M059J (cell line): ENCODE data around the gene ATXN1L. TPM values are rescaled to one million over a fixed set of nuclear protein-coding genes. Genes with fewer than 3 reads are reported as not detected.
"Not testable (repeated sequence)": the region's sequence is repeated elsewhere in the genome, so short reads cannot be mapped to it uniquely, and the experiment has no call there.

Experiments used
- DNase-seq: peaks from one replicate; pipeline ENCODE4 v3.0.0-alpha.2; 2012; ENCODE audit warnings: low read depth
- total RNA-seq: library from RNA; depleted of rRNA; stranded (reverse); fragments of >200 nt; shearing (Covaris generic); gene quantifications from 2 replicates; pipeline ENCODE4 v1.2.3, GENCODE V29; 2014

The ATXN1L gene
- total RNA-seq, 1 experiment from 2014 or later = 15.0 TPM

DNA sequence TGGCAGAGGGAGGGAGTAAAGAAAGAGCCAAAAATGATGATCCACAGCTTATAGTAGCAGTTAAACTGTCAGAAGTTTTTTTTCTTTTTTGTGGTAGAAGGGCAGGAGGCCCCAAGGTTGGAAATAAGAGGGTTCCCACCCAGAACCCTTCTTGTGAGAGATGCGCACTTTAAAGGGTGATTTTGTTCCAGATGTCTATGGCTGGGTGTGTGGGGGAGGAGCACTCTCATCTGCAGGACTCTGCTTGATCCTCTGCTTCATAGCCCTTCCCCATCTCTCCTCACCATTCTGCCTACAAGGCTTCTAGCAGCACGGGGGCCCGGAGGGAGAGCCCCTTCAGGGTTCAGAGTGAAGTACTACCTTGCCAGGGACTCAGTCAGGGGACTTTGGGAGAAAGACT is 6.4 kb downstream of the ATXN1L start:
- no peak for DNase-seq

DNA sequence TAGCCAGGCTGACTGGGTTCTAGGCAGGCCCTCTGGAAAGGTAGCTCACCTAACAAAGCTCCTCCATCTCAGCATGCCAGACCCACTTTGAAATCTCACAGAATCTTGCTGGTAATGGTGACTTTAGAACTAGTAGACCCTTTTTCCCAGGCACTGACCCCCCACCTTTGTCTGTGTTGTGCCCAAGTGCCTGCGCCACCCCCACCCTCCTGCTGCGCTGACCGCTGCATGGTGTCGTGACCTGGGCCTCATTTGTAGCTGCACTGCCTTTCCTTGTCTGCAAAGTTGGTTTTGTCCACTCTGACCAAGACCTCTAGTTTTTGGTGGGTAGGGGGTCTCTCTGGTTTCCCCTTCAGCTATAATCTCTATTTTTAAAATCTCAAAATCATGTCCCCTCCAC is 6.8 kb downstream of the ATXN1L start:
- no peak for DNase-seq

DNA sequence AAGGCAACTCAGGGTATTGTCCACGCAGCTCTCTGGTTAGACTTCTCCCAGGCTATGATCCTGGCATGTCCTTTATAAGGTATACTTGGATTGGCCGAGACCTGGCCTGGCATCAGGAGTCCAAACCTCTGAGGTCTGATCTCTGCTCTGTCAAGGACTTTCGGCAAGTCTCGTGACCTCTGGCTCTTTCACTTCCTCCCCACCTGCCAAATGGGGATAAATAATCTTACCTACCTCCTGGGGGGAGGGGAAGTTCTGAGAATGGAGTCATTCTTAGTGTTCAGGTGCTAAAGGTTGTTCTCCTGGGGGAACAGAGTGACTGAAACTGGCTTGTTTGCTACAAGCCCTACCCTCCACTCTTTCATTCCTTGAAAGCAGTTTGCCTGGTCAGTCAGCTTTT is 7.6 kb downstream of the ATXN1L start:
- DNase-seq = no peak

DNA sequence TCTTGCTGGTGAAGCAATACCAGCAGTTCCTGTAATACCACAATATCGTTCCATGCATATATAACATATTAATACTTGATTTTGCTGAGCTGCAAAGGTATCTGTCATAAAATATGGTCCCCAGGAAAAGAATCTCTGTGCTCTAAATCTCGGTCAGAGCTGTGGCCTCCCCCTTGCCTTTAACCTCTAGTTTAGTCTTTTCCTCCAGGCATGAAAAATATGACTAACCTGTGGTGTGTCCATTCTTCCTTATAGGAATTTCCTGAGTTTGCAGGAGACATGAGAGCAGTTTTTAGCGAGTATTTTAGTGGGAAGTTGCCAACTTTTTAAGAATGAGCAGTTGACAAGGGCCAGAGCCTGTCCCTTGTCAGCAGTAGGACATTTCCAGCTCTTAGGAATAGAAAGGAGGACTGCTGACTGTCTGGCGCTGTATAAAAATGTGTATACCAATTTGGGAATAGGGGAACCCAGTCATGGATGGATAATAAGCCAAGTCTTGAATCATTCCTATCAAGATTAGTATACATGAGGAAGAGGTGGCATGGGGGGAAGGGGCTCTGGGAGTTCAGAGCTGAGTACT is 8.7 kb downstream of the ATXN1L start:
- DNase-seq = peak; percentile 68

DNA sequence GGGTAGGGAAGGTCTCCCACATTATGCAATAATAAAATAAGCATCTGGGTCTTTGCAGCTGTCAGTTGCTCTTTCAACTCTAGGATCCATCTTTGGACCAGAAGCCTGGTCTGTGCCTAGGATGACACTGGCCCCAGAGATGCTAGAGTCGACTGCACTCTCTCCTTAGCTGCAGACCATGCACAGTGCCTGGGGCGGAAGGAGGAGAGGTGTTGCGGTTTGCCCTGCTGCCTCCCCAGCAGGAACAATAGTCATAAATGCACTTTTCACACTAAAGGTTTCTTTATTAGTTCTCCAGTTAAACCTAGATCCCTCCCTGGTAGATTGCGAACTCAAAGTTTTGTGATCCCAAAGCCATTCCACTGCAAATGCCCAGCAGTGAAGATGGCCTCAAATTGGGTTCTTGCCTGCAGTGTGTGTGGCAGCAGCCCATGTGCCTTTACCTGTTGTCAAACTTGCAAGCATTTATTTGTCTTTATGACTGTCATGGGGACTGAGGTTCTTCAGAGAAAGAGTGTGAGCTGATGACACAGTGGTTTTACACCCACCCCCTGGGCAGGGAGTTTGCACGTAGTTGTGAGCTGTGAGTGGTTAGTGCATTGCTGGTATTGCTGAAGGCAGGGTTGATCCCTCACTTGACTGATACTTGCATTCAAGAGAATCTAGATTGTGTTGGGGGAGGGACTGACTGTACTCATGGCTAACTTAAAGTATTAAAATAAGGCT is 10.3 kb downstream of the ATXN1L start:
- DNase-seq = no peak

DNA sequence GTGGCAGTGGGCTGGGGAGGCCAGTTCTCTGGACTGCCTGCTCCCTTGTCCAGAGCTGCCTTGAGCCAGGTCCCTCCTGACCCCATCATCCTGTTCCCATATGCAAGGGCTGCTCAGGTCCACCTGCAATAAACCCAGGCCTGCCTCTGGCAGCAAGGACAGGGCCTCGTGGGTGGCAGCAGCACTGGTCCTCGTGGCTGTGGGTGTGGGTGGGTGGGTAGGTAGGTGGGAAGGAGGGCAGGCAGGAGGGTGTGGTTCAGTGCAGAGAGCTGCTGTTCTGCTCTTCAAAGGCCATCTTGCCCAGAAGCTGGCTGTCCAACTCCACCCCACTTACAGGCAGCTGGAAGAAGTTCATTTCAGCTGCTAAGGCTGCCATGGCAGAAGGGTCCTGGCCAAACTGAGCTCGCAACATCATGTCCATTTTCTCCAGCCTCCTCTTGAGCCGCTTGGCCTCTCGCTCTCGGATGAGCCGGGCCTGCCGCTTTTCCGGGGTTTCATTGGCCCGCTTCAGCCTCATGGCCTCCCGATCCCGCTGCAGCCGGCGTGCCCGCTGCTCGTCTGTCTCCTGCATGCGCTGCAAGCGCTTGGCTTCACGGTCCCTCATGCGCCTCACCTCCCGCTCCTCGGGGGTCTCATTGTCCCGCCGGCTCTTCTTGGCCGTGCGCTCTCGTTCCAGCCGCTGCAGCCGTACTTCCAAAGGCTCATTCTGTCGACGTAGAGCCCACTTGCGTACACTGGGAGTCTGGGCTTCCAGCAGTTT is 14.2 kb downstream of the ATXN1L start:
- no peak for DNase-seq

DNA sequence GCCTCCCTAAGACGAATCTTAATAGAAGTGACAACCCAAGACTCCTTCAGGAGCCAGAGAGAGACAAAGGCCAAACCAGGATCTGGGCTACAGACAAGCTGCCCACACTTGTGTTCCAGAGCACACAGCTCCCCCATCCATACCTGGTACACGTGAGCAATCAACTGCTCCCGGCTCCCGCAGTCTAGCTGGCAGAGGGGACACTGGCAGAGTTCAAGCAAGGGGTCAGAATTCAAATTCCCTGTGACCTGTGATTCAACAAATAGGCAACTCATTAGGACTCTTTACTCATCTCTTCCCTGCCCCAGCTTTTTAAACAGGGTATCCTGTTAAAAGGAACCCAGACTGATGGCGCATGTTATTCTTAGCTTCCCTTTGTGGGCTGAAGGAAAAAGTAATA is 18.2 kb downstream of the ATXN1L start:
- no peak for DNase-seq

DNA sequence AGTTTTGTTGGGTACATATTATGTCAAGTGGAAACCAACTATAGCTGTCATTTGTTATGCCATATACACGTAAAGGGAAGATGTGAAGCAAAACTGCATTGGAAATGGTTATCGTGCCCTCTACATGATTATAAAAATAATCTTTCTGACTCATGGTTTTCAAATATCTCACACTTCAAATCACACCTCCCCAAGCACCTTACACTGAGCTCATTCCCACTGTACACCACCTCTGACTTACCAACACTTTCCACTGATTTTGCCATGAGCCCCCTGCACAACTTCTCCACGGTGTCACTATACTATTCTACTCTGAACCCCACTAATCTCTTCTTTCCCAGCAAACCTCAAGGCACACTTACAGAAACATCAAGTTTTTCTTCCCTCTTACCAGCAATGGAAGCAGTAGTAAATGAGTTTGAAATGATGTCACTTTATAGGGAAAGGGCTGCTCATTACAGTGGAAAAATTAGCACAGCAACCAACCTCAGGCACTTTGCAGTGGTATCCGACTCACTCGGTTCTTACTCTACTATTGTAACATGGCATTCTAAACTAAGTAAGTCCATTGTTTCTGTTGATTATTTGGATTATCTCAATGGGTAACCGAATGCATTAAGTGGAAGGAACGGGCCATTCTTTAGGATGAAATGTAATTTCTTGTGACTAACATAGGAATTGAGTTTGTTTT is 19.5 kb downstream of the ATXN1L start:
- DNase-seq = no peak

DNA sequence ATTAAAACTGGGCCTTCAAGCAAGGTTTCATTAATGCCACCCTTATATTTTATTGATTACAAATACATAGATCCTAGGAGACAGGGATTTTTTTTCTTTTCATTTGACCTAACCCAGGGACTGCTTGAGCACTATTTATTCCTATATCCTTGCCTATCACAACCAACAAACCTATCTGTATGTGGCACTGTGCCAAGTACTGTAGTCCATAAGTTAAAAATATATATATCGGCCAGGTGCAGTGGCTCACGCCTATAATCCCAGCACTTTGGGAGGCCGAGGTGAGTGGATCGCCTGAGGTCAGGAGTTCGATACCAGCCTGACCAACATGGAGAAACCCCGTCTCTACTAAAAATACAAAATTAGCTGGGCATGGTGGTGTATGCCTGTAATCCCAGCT is 21.4 kb downstream of the ATXN1L start:
- not testable (repeated sequence) for DNase-seq

DNA sequence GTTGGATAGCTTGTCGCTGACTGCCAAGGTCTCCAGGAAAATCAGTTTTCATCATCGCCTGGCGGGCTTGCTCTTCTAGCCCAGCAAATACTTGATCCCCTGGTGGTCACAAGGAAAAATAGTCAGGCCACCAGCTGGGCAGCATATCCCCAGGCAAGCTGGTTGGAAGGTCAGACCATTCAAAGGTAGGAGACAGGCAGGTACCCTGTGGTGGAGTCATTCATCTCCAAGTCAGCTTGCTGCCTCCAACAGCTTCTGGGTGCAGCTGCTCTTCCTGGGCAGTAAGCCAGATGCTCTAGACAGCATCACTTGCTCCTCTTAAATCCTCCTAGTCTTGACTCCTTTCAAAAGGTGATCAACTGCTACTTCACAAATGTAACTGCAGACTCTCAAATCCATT is 22.2 kb downstream of the ATXN1L start:
- DNase-seq = no peak

DNA sequence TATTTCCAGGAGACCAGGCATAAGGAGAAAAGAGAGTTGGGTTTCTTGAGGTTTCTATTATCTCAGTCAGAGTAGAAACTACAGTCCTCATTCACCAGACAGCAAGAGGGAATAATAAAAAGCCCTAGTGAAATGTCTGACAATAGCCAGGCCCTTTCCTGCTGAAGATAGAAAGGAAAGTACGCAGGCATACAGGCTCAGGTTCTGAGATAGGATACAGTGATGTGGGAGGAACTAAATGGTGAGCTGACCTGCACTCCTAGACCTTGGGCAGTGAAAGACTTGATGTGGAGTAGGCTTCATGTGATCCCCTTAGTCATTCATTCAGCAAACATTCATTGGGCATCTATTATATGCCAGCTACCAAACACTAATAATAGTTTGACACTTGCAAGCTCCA is 23.3 kb downstream of the ATXN1L start:
- no peak for DNase-seq

DNA sequence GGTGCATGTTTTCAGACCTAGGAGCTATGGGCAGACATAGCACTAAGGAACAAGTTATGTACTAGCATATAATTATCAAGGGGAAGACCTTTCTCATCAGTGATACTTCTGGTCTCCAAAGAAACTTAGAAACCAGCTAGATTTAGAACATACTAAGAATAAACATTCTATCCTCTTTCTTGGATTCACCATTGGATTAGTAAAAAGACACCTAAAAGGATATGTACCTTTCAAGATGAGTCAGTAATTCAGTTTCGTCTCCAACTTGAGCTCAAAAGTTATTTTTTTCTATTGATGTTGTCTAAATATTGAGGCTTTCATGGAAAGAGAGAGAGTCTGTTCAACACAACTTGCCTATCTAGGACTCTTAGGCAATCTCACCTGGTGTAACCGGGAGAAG is 25.0 kb downstream of the ATXN1L start:
- no peak for DNase-seq

DNA sequence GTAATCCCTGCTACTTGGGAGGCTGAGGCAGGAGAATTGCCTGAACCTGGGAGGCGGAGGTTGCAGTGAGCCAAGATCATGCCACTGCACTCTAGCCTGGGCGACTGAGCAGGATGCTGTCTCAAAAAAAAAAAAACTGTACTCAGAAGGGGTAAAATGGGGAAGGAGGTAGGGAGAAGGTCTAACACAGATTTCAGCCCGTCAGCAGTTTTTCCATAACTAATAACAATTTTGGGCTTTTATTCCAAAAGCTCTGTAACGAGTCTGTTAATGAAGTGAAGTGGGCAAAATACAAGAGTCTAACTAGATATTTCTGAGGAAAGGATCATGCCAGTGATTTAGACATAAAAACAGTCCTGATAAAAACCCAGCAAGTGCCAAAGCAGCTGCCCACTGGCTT is 27.4 kb downstream of the ATXN1L start:
- no peak for DNase-seq

DNA sequence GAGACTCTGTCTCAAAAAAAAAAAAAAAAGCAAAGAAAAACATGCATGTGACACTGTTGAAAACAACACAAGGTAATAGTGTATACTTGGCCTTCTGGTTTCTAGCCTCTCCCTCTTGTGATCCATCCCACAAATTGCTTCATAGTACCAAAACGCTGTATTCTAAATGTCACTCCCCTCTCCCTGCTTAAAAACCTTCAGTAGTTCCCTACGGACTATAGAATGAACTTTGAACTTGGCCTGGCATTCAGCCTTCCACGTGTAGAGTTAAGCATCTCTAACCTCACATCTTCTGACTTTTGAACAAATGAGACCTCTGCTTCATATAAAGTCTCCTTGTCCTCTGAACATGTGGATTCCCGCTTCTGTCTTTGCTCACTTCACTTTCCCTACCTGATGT is 33.1 kb downstream of the ATXN1L start:
- DNase-seq = no peak

DNA sequence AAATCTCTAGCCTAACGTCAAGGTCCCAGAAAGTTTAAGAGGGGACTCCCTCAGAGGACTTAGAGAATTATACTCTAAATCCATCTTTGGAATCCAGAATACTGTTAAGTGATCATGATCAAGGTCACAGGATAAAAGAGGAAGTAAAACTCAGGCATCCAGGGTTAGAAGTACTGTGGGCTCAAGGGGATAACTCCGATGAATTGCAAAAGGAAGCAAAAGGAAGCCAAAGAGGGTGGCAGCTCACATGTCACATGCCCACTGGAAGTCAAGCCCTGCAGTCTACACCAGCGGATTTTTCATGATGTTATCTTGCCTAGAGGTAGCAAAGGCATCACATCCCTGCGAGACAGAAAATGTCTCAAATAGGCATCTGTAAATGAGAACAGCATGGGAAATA is 34.4 kb downstream of the ATXN1L start:
- DNase-seq = no peak

DNA sequence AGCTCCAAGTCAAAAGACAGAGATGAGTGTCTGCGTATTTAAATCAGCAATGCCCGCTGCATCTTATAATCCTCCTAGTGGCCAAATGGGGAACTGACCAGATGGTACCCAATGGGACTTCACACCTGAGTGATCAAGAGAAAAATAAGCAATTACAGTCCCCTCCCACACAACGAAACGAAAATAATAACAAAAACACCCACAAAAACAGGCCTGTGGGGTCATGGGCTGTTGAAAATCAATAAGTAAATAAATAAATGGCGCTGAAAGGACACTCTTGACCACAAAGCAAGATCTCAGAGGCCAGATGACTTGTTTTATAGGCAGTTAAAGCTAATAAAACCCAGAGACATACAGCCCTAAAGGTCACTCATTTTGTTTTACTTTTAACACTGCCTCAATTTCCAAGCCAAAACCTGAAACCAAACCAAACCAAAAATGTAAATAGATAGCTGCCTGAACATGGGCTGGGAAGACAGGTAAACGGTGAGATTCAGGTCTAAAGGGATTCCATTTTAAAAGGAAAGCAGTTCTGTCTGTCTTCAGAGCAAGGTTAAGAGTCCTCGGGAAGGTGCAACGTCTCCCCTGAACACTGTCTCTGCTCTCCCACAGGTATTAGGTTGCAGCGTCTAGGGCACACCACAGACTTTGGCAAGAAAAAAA is 36.9 kb downstream of the ATXN1L start:
- peak; percentile 75 for DNase-seq

DNA sequence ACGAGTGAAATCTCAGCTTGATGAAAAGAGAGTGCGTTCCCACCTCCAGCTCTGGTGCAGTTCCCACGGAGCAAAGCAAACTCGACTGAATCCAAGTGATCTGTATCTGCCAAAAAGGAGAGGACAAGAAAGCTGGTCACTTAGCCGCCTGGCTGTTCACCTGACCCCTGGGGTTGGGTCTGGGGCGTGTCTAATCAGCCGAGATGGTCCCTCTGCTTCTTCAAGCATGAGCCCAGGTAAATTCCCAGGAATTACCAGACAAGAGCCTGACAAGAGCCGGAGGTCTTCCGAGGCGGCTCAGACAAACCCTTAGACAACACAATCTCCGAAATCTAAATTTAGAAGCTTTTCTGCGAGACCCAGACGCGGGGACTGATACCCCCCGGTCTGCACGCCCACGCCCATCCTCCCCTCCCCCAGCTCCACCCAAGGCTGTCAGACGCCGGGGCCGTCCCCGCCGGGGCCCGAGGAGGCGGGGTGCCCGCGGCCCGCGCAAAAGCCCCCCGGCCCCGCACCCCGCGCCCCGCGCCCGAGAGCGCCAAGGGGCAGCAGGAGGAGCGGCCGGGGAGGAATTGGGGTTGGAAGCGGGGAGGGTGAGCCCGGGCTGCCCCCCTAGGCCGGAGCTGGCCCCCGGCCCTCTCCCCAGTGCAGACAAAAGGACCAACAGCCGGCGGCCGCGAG is 37.5 kb downstream of the ATXN1L start:
- DNase-seq = peak; percentile 44

DNA sequence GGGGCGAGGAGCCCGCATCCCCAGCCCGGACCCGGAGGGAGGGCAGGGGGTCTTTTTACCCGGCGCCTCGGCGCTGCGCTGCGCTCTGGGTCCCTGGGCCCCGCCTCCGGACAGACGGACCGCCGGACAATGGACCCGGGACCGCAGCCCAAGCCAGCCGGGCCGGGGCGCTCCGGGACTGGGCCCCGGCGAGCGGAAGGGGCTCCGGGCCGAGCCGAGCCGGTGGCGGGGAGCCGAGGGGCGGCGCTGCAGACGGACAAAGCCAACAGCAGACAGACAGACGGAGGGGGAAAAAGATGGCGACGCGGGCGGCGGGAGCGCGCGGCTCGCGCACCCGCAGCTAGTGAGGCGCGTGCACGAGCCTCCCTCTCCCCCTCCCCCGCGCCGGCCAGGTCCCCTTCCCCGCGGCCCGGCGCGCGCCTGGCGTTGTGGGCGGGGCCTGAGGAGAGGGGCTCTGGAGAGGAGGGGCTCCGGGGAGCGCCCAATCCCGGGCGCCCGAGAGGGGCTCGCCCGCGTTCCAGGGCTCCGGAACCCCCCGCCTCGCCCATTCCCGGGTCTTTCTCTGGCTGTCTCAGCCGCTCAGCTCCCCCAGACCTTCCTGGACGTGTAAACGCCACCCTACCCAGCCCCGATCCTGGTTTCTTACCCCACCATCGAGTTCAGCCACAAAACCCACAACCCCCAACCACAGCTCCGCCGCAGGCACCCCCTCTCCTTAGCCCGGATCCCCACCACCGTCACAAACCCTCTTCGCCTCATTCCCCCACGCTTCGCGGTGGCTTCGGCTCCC is 38.3 kb downstream of the ATXN1L start, which contains the start of gene ZNF821:
Gene ZNF821 (minus strand): TSS at position 334 of the 790 bp plus-strand sequence. CDS start 4,236 bp downstream, outside the sequence.
- DNase-seq = peak; percentile 66

DNA sequence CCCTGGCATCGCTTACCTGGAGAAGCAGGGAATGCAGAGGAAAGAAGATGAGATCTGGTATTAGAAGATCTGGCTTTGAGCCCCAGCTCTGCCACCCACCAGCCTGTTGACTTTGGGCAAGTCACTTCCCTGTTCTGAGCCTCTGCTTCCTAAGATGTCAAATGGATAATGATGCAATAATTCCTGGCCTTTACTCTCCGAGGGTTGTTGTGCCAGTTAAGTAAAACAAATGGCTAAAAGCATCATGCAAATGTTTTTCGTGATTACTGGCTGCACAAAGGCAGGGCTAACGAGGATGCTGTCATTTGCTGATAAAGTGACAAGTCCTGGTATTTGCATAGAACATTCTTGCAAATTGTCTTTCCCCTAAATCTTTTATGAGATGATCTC is 39.5 kb downstream of the ATXN1L start:
- DNase-seq = no peak

DNA sequence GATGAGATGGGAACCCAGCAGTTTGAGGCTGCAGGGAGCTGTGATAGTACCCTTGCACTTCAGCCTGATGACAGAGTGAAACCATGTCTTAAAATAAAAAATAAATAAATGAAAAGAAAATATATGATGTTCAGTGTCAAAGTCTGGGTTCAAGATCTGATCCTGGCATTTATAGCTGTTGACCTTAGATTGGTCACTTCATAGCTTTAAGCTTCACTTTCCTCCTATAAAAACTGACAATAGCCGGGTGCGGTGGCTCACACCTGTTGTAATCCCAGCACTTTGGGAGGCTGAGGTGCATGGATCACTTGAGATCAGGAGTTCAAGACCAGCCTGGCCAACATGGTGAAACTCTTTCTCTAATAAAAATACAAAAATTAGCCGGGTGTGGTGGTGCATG is 43.4 kb downstream of the ATXN1L start:
- no peak for DNase-seq

DNA sequence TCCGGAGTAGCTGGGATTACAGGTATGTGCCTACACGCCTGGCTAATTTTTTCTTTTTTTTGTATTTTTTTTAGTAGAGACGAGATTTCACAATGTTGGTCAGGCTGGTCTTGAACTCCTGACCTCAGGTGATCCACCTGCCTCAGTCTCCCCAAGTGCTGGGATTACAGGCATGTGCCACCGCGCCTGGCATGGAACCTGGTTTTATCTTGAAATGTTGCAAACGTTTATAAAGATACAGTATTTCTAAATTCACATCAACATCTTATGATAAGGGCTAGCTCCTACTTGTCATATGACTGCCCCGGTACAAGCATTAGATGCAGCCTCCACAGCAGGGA is 48.1 kb downstream of the ATXN1L start:
- no peak for DNase-seq
